ENCODE data around the gene PLCB3. TPM values are rescaled to one million over a fixed set of nuclear protein-coding genes. Genes with fewer than 3 reads are reported as not detected.

The PLCB3 gene
- total RNA-seq, 4 donors from 2014 or later = 196 to 453 (median 359) TPM

- TF ChIP-seq CTCF (IDR thresholded peaks at IDR 0.05) = no peak
- TF ChIP-seq POLR2A (IDR thresholded peaks at IDR 0.05) = no peak
- no peaks in the 10 kb centered on the region for H3K9me3 ChIP-seq
- DNase-seq = no peak
- H3K27ac ChIP-seq = peak overlapping the region; percentile 90 to 94 (median 92)
- no peaks in the 10 kb centered on the region for H3K36me3 ChIP-seq
- H3K27me3 ChIP-seq = no peaks in the 10 kb centered on the region
- peak overlapping the region; percentile 54 to 89 (median 74) for H3K4me3 ChIP-seq
- H3K4me1 ChIP-seq = peaks cover 0 to 62% (median 29%) of the 10 kb centered on the region in 4 donors
These were observed 20.4 kb upstream of the PLCB3 start for GRCh38 chr11:64230985-64231365.

GRCh38 chr11:64231546-64231945, 19.8 kb upstream of the PLCB3 start:
- H3K4me1 ChIP-seq = peaks cover 0 to 67% (median 29%) of the 10 kb centered on the region in 4 donors
- H3K9me3 ChIP-seq = no peaks in the 10 kb centered on the region
- peak overlapping the region in 1 of 4 donors; percentile 91 for H3K27ac ChIP-seq
- peak overlapping the region in 1 of 4 donors; percentile 89 for H3K4me3 ChIP-seq
- TF ChIP-seq CTCF (IDR thresholded peaks at IDR 0.05) = no peak
- no peak for TF ChIP-seq POLR2A (IDR thresholded peaks at IDR 0.05)
- H3K36me3 ChIP-seq = no peaks in the 10 kb centered on the region
- no peaks in the 10 kb centered on the region for H3K27me3 ChIP-seq
- no peak for DNase-seq

GRCh38 chr11:64232182-64232966, 19.0 kb upstream of the PLCB3 start:
- Histone ChIP-seq H3K27me3 (no peaks in the 10 kb centered on the region), H3K4me1 (peaks cover 0 to 63% (median 27%) of the 10 kb centered on the region in 4 donors), H3K27ac (peak overlapping the region in 1 of 4 donors; percentile 17), H3K4me3 (no peak overlapping the region), H3K36me3 (peaks cover 0 to 3% (median 0%) of the 10 kb centered on the region in 3 donors), H3K9me3 (no peaks in the 10 kb centered on the region)
- DNase-seq = no peak
- TF ChIP-seq CTCF (IDR thresholded peaks at IDR 0.05) (no peak), POLR2A (IDR thresholded peaks at IDR 0.05) (no peak)

- DNase-seq = no peak
- Histone ChIP-seq H3K36me3 (peaks cover 0 to 8% (median 0%) of the 10 kb centered on the region in 3 donors), H3K27me3 (no peaks in the 10 kb centered on the region), H3K4me3 (no peak overlapping the region), H3K27ac (peak overlapping the region in 1 of 4 donors; percentile 17), H3K9me3 (no peaks in the 10 kb centered on the region), H3K4me1 (peaks cover 0 to 63% (median 24%) of the 10 kb centered on the region in 4 donors)
- TF ChIP-seq CTCF (IDR thresholded peaks at IDR 0.05) (no peak), POLR2A (IDR thresholded peaks at IDR 0.05) (no peak)
These were observed 18.4 kb upstream of the PLCB3 start for GRCh38 chr11:64232967-64233315.

- peak; percentile 81 to 90 (median 86) for DNase-seq
- Histone ChIP-seq H3K4me3 (peak within 1 kb of the TSS; percentile 52 to 91 (median 80)), H3K36me3 (peaks cover 0 to 19% (median 0%) of the 10 kb centered on the region in 3 donors), H3K9me3 (no peaks in the 10 kb centered on the region), H3K4me1 (peaks cover 0 to 64% (median 24%) of the 10 kb centered on the region in 4 donors), H3K27ac (peak within 1 kb of the TSS; percentile 64 to 95 (median 83)), H3K27me3 (no peaks in the 10 kb centered on the region)
- no peak for TF ChIP-seq CTCF (IDR thresholded peaks at IDR 0.05)
- peak in 1 of 2 donors; percentile 13 for TF ChIP-seq POLR2A (IDR thresholded peaks at IDR 0.05)
These were observed 17.3 kb upstream of the PLCB3 start, which contains the start of gene VEGFB for GRCh38 chr11:64233913-64234586. Gene VEGFB, plus strand, starts transcription at chr11:64234584. Its CDS starts 250 bp downstream, at chr11:64234834.

All from Peyer's patch (tissue), 4 donors.